Activated T-helper 1 cell treated with anti-CD3 and anti-CD28 coated beads, Interleukin-12 subunit alpha, Interleukin-12 subunit beta, Interleukin-2, Interleukin-4 antibody, amounts not matched to agents 30 ng/mL and 10 ng/mL and 1 ng/mL, durations not matched to agents 14 hours and 24 hours and 36 hours (primary cell): ENCODE measurements around the gene IMMP2L. TPM values are rescaled to one million over a fixed set of nuclear protein-coding genes. Genes with fewer than 3 reads are reported as not detected.
"Not testable (repeated sequence)": the region's sequence is repeated elsewhere in the genome, so short reads cannot be mapped to it uniquely, and the experiment has no call there.

Experiments
- DNase-seq: peaks from one replicate; pipeline ENCODE4 v3.0.0; 2021; ENCODE audit warnings: low spot score
- H3K27ac Mint-ChIP-seq: one replicate; pipeline ENCODE4 v1.8.0; 2021; ENCODE audit warnings: mild to moderate bottlenecking, mixed read lengths
- H3K27me3 Mint-ChIP-seq: one replicate; pipeline ENCODE4 v1.8.0; 2022; ENCODE audit warnings: mild to moderate bottlenecking, moderate library complexity, mixed read lengths; ENCODE audit not compliant: insufficient read depth
- H3K36me3 Mint-ChIP-seq: one replicate; pipeline ENCODE4 v1.8.0; 2021; ENCODE audit warnings: low read depth, mixed read lengths
- H3K4me1 Mint-ChIP-seq: one replicate; pipeline ENCODE4 v1.8.0; 2021; ENCODE audit warnings: low read depth, mixed read lengths
- H3K4me3 Mint-ChIP-seq: one replicate; pipeline ENCODE4 v1.8.0; 2021; ENCODE audit warnings: mild to moderate bottlenecking, moderate library complexity, mixed read lengths
- H3K9me3 Mint-ChIP-seq: one replicate; pipeline ENCODE4 v1.8.0; 2021; ENCODE audit warnings: mixed read lengths
- intact Hi-C: fragments of 100-400 bp; cut with micrococcal nuclease; formaldehyde crosslinking; loops from one replicate; pipeline ENCODE4 v1.15.1; 2024
- total RNA-seq: library from RNA; stranded (reverse); gene quantifications from 2 replicates; pipeline ENCODE4 v1.2.3, GENCODE V29; 2022

IMMP2L gene
- total RNA-seq, 1 donor from 2014 or later: 11.3 TPM

GRCh38 chr7:111581207-111581606, 18.9 kb upstream of the IMMP2L start:
- intact Hi-C loops, H3K4me1 Mint-ChIP-seq, H3K4me3 Mint-ChIP-seq, H3K27ac Mint-ChIP-seq, H3K27me3 Mint-ChIP-seq, H3K36me3 Mint-ChIP-seq, DNase-seq: not testable (repeated sequence)
- peaks cover 11% of the 10 kb centered on the region for H3K9me3 Mint-ChIP-seq

GRCh38 chr7:111578754-111579153, 16.5 kb upstream of the IMMP2L start:
- Mint-ChIP-seq H3K9me3 (peaks cover 11% of the 10 kb centered on the region), H3K27me3 (peaks cover 2% of the 10 kb centered on the region), H3K4me3 (no peak overlapping the region), H3K27ac (no peak overlapping the region), H3K36me3 (no peaks in the 10 kb centered on the region), H3K4me1 (no peaks in the 10 kb centered on the region)
- intact Hi-C loops: no loop called here
- no peak for DNase-seq

- Mint-ChIP-seq H3K36me3 (peaks cover 2% of the 10 kb centered on the region), H3K9me3 (peaks cover 21% of the 10 kb centered on the region), H3K4me1 (no peaks in the 10 kb centered on the region), H3K27ac (no peak overlapping the region), H3K27me3 (peaks cover 4% of the 10 kb centered on the region), H3K4me3 (no peak overlapping the region)
- intact Hi-C loops: no loop called here
- no peak for DNase-seq
These were observed 9.4 kb upstream of the IMMP2L start for GRCh38 chr7:111571720-111572119.

- intact Hi-C loops: no loop called here
- Mint-ChIP-seq H3K27me3 (peaks cover 2% of the 10 kb centered on the region), H3K4me1 (no peaks in the 10 kb centered on the region), H3K36me3 (peaks cover 2% of the 10 kb centered on the region), H3K9me3 (peaks cover 21% of the 10 kb centered on the region), H3K27ac (no peak overlapping the region), H3K4me3 (no peak overlapping the region)
- DNase-seq: no peak
These were observed 6.7 kb upstream of the IMMP2L start for GRCh38 chr7:111568870-111569462.

GRCh38 chr7:111568419-111568818, 6.1 kb upstream of the IMMP2L start:
- H3K9me3 Mint-ChIP-seq: peaks cover 18% of the 10 kb centered on the region
- intact Hi-C loops: no loop called here
- no peaks in the 10 kb centered on the region for H3K4me1 Mint-ChIP-seq
- no peak for DNase-seq
- H3K4me3 Mint-ChIP-seq: no peak overlapping the region
- H3K36me3 Mint-ChIP-seq: peaks cover 2% of the 10 kb centered on the region
- H3K27me3 Mint-ChIP-seq: peaks cover 2% of the 10 kb centered on the region
- no peak overlapping the region for H3K27ac Mint-ChIP-seq

- DNase-seq: no peak
- H3K27me3 Mint-ChIP-seq: no peaks in the 10 kb centered on the region
- intact Hi-C loops: loop anchor here (5.0 kb wide), 5 partner anchors 427 to 883 kb away; partner anchors contain the start of genes DOCK4, LRRN3 and ZNF277
- peak overlapping the region; percentile 83 for H3K4me3 Mint-ChIP-seq
- peaks cover 2% of the 10 kb centered on the region for H3K36me3 Mint-ChIP-seq
- H3K4me1 Mint-ChIP-seq: peaks cover 28% of the 10 kb centered on the region
- no peaks in the 10 kb centered on the region for H3K9me3 Mint-ChIP-seq
- peak overlapping the region; percentile 67 for H3K27ac Mint-ChIP-seq
These were observed 1.8 kb upstream of the IMMP2L start for GRCh38 chr7:111564078-111564477.

- Mint-ChIP-seq H3K4me1 (peaks cover 37% of the 10 kb centered on the region), H3K27ac (peak overlapping the region; percentile 82), H3K9me3 (no peaks in the 10 kb centered on the region), H3K4me3 (peak overlapping the region; percentile 87), H3K27me3 (no peaks in the 10 kb centered on the region), H3K36me3 (peaks cover 18% of the 10 kb centered on the region)
- DNase-seq: no peak
- intact Hi-C loops: loop anchor here (5.0 kb wide), 5 partner anchors 424 to 886 kb away; partner anchors contain the start of genes DOCK4, LRRN3 and ZNF277
These were observed 713 bp downstream of the IMMP2L start for GRCh38 chr7:111561654-111561903.

GRCh38 chr7:111560773-111561653, 1.3 kb downstream of the IMMP2L start:
- Mint-ChIP-seq H3K9me3 (no peaks in the 10 kb centered on the region), H3K36me3 (peaks cover 21% of the 10 kb centered on the region), H3K27ac (peak overlapping the region; percentile 82), H3K4me1 (peaks cover 37% of the 10 kb centered on the region), H3K27me3 (no peaks in the 10 kb centered on the region), H3K4me3 (peak overlapping the region; percentile 87)
- no peak for DNase-seq
- intact Hi-C loops: loop anchor here (5.0 kb wide), 5 partner anchors 424 to 886 kb away; partner anchors contain the start of genes DOCK4, LRRN3 and ZNF277

GRCh38 chr7:111558991-111559390, 3.3 kb downstream of the IMMP2L start:
- Mint-ChIP-seq H3K36me3 (peaks cover 30% of the 10 kb centered on the region), H3K4me1 (peaks cover 37% of the 10 kb centered on the region), H3K4me3 (no peak overlapping the region), H3K27me3 (no peaks in the 10 kb centered on the region), H3K27ac (no peak overlapping the region), H3K9me3 (no peaks in the 10 kb centered on the region)
- intact Hi-C loops: no loop called here
- no peak for DNase-seq

- Mint-ChIP-seq H3K27me3 (no peaks in the 10 kb centered on the region), H3K4me1 (peaks cover 28% of the 10 kb centered on the region), H3K9me3 (no peaks in the 10 kb centered on the region), H3K36me3 (peaks cover 30% of the 10 kb centered on the region), H3K4me3 (no peak overlapping the region), H3K27ac (no peak overlapping the region)
- intact Hi-C loops: no loop called here
- DNase-seq: no peak
These were observed 5.3 kb downstream of the IMMP2L start for GRCh38 chr7:111556977-111557376.

- Mint-ChIP-seq H3K27me3 (no peaks in the 10 kb centered on the region), H3K27ac (no peak overlapping the region), H3K36me3 (peaks cover 33% of the 10 kb centered on the region), H3K4me1 (peaks cover 9% of the 10 kb centered on the region), H3K4me3 (no peak overlapping the region), H3K9me3 (no peaks in the 10 kb centered on the region)
- intact Hi-C loops: no loop called here
- no peak for DNase-seq
These were observed 8.2 kb downstream of the IMMP2L start for GRCh38 chr7:111554086-111554485.

GRCh38 chr7:111541067-111541466, 21.2 kb downstream of the IMMP2L start:
- intact Hi-C loops: no loop called here
- Mint-ChIP-seq H3K27me3 (no peaks in the 10 kb centered on the region), H3K4me1 (no peaks in the 10 kb centered on the region), H3K9me3 (no peaks in the 10 kb centered on the region), H3K4me3 (no peak overlapping the region), H3K36me3 (no peaks in the 10 kb centered on the region), H3K27ac (no peak overlapping the region)
- DNase-seq: no peak

GRCh38 chr7:111540199-111540815, 22.0 kb downstream of the IMMP2L start:
- no peak for DNase-seq
- H3K9me3 Mint-ChIP-seq: no peaks in the 10 kb centered on the region
- no peaks in the 10 kb centered on the region for H3K4me1 Mint-ChIP-seq
- H3K27me3 Mint-ChIP-seq: no peaks in the 10 kb centered on the region
- H3K27ac Mint-ChIP-seq: no peak overlapping the region
- intact Hi-C loops: no loop called here
- H3K36me3 Mint-ChIP-seq: no peaks in the 10 kb centered on the region
- no peak overlapping the region for H3K4me3 Mint-ChIP-seq
